Gastroesophageal sphincter (tissue), 4 donors: ENCODE data around the gene SPTLC3. TPM values are rescaled to one million over a fixed set of nuclear protein-coding genes. Genes with fewer than 3 reads are reported as not detected.

Experiments used
- ATAC-seq: fragments of 150-250 bp; one replicate; pipeline ENCODE4 v1.9.1; 2016; ENCODE audit warnings: mild to moderate bottlenecking, moderate library complexity
- H3K27ac ChIP-seq, 4 donors: fragments of 200-600 bp; sonication (generic) in 3 of 4; 1 replicate in 3 of 4; 2 replicates in 1 of 4; pipeline ENCODE4 v1.5.1; 2016 to 2019
- H3K27me3 ChIP-seq: fragments of 200-600 bp; sonication (generic); one replicate; pipeline ENCODE4 v1.5.1; 2019
- H3K36me3 ChIP-seq, 2 donors: fragments of 200-600 bp; sonication (generic); one replicate each; pipeline ENCODE4 v1.5.1; 2019; ENCODE audit warnings: control low read depth in 1 of 2
- H3K4me1 ChIP-seq, 3 donors: fragments of 200-600 bp; sonication (generic); 1 replicate in 2 of 3; 2 replicates in 1 of 3; pipeline ENCODE4 v1.5.1; 2016 to 2019; ENCODE audit warnings: control low read depth in 2 of 3
- H3K4me3 ChIP-seq, 2 donors: fragments of 200-600 bp; sonication (generic); one replicate each; pipeline ENCODE4 v1.5.1; 2019; ENCODE audit warnings: mild to moderate bottlenecking in 1 of 2, moderate library complexity in 1 of 2
- H3K9me3 ChIP-seq, 3 donors: fragments of 200-600 bp; sonication (generic); one replicate each; pipeline ENCODE4 v1.5.1; 2017 to 2019; ENCODE audit warnings: control low read depth in 2 of 3
- EP300 ChIP-seq: sonication (generic); formaldehyde crosslinking; IDR thresholded peaks from one replicate; pipeline ENCODE4 v1.6.1; 2017; ENCODE audit warnings: antibody characterized with exemption, mild to moderate bottlenecking
- POLR2A ChIP-seq, 2 donors: fragments of 450-650 bp; IDR thresholded peaks; one replicate each; pipeline ENCODE4 v1.6.1; 2017; ENCODE audit warnings: antibody characterized with exemption in 2 of 2, mild to moderate bottlenecking in 2 of 2, moderate library complexity in 1 of 2
- POLR2AphosphoS5 ChIP-seq: sonication (generic); formaldehyde crosslinking; IDR thresholded peaks from one replicate; pipeline ENCODE4 v1.6.1; 2017; ENCODE audit warnings: antibody characterized with exemption
- WGBS, 2 donors: methylation state at CpG; one replicate each; pipeline ENCODE4 v1.1.5; 2018; ENCODE audit warnings: low coverage in 1 of 2; 5-methylcytosine and 5-hydroxymethylcytosine counted together
- total RNA-seq, 4 donors: library from RNA; depleted of rRNA; stranded (reverse); fragments of >200 nt; gene quantifications; one replicate each; pipeline ENCODE4 v1.1.0, GENCODE V29; 2016
- TF ChIP-seq, protein P1 (sequence below), 4 experiments: fragments of 200-600 bp in 2 of 4; fragments of 450-650 bp in 2 of 4; sonication (generic) in 1 of 4; IDR thresholded peaks; one replicate each; pipeline ENCODE4 v1.5.1; 2017 to 2019; ENCODE audit warnings: antibody characterized with exemption in 4 of 4, mild to moderate bottlenecking in 2 of 4, moderate library complexity in 2 of 4

Gene SPTLC3
- total RNA-seq, 4 donors from 2014 or later, result 2.0 to 14.6 (median 5.3) TPM

- Histone ChIP-seq H3K4me3 (no peak overlapping the region), H3K27ac (no peak overlapping the region), H3K4me1 (no peaks in the 10 kb centered on the region), H3K36me3 (no peaks in the 10 kb centered on the region), H3K27me3 (no peaks in the 10 kb centered on the region), H3K9me3 (peaks cover 0 to 7% (median 0%) of the 10 kb centered on the region in 3 donors)
- ATAC-seq, result no peak
- TF ChIP-seq, protein P1, sequence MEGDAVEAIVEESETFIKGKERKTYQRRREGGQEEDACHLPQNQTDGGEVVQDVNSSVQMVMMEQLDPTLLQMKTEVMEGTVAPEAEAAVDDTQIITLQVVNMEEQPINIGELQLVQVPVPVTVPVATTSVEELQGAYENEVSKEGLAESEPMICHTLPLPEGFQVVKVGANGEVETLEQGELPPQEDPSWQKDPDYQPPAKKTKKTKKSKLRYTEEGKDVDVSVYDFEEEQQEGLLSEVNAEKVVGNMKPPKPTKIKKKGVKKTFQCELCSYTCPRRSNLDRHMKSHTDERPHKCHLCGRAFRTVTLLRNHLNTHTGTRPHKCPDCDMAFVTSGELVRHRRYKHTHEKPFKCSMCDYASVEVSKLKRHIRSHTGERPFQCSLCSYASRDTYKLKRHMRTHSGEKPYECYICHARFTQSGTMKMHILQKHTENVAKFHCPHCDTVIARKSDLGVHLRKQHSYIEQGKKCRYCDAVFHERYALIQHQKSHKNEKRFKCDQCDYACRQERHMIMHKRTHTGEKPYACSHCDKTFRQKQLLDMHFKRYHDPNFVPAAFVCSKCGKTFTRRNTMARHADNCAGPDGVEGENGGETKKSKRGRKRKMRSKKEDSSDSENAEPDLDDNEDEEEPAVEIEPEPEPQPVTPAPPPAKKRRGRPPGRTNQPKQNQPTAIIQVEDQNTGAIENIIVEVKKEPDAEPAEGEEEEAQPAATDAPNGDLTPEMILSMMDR (IDR thresholded peaks at IDR 0.05), result no peak
- TF ChIP-seq POLR2A (IDR thresholded peaks at IDR 0.05), result no peak
- no peak for TF ChIP-seq POLR2AphosphoS5
- no peak for TF ChIP-seq EP300
- 49 to 65% methylated on average over 2 of the region's 2 CpGs for WGBS, 2 donors
Observed at GRCh38 chr20:13062789-13063188, 54.0 kb downstream of the SPTLC3 start.

DNA sequence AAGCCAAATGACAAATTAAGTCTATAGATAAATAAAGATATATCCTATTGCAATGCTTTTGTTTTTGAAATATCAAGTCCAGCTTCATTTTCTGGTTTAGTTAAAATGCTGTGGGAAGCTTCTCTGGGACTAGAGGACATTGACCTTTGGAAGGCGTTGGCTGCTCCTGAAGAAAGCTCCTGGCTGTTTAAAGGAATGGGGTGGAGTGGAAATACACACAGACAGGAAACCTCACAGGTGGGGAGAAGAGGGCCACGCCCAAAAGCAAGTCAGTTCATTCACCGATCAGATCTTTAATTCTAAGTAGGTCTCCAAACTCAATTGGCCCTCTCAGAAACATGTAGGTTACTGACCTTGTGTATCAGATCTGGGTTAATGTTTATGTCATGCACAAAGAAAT, 59.6 kb downstream of the SPTLC3 start:
- peaks cover 0 to 8% of the 10 kb centered on the region in 2 donors for H3K36me3 ChIP-seq
- H3K27me3 ChIP-seq, result no peaks in the 10 kb centered on the region
- H3K27ac ChIP-seq, result no peak overlapping the region
- H3K4me3 ChIP-seq, result no peak overlapping the region
- H3K4me1 ChIP-seq, result no peaks in the 10 kb centered on the region
- no peak for ATAC-seq
- 78 to 90% methylated on average over 2 to 3 of the region's 3 CpGs for WGBS, 2 donors
- peaks cover 0 to 7% (median 0%) of the 10 kb centered on the region in 3 donors for H3K9me3 ChIP-seq
- TF ChIP-seq POLR2A (IDR thresholded peaks at IDR 0.05), result no peak
- TF ChIP-seq, protein P1 (IDR thresholded peaks at IDR 0.05), result no peak
- TF ChIP-seq POLR2AphosphoS5, result no peak
- no peak for TF ChIP-seq EP300

GRCh38 chr20:13081877-13082276, 73.1 kb downstream of the SPTLC3 start:
- no peaks in the 10 kb centered on the region for H3K4me1 ChIP-seq
- no peak overlapping the region for H3K27ac ChIP-seq
- peaks cover 0 to 3% of the 10 kb centered on the region in 2 donors for H3K36me3 ChIP-seq
- H3K27me3 ChIP-seq, result no peaks in the 10 kb centered on the region
- WGBS, 2 donors, result 57 to 91% methylated on average over 1 of the region's 1 CpG
- H3K9me3 ChIP-seq, result no peaks in the 10 kb centered on the region
- ATAC-seq, result no peak
- no peak overlapping the region for H3K4me3 ChIP-seq
- no peak for TF ChIP-seq POLR2A (IDR thresholded peaks at IDR 0.05)
- TF ChIP-seq POLR2AphosphoS5, result no peak
- TF ChIP-seq, protein P1 (IDR thresholded peaks at IDR 0.05), result no peak
- TF ChIP-seq EP300, result no peak

DNA sequence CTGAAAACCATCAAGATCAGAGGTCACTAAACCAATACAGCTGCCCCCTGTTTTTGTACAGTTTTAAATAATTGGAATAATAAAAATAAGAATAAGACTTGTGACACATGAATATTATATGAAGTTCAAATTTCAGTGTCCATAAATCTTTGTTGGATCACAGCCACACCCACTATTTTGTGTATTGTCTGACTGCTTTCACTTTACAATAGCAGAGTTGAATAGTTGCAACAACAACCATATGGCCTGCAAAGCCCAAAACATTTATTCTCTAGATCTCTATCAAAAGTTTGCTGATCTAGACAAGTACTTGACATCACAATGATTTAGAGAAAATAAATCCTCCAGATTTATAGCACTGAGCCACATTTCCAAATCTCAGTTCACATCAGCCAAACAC, 73.6 kb downstream of the SPTLC3 start:
- Histone ChIP-seq H3K9me3 (no peaks in the 10 kb centered on the region), H3K36me3 (peaks cover 0 to 3% of the 10 kb centered on the region in 2 donors), H3K4me1 (no peaks in the 10 kb centered on the region), H3K27ac (no peak overlapping the region), H3K27me3 (no peaks in the 10 kb centered on the region), H3K4me3 (no peak overlapping the region)
- TF ChIP-seq EP300, result no peak
- TF ChIP-seq, protein P1 (IDR thresholded peaks at IDR 0.05), result no peak
- ATAC-seq, result no peak

DNA sequence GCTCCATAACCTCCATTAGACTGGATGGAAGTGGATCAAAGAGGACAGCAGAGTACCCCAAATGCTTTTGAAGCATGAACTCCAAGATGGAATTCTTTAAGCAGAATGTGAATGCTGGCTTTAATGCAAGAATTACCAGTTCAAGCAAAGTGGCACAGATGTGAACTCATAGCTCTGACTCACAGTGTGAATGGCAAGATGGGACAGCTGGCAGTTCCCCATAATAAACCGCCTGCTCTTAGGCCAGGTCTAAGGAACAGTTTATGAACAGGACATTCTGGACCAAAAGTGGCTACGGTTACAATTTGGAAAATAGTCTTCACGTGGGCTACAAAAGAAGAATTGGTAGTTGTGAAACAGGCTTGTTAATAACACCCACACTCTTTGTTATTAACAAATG, 76.5 kb downstream of the SPTLC3 start:
- ATAC-seq, result no peak
- Histone ChIP-seq H3K4me1 (no peaks in the 10 kb centered on the region), H3K27me3 (no peaks in the 10 kb centered on the region), H3K9me3 (no peaks in the 10 kb centered on the region), H3K4me3 (no peak overlapping the region), H3K27ac (no peak overlapping the region), H3K36me3 (no peaks in the 10 kb centered on the region)
- no peak for TF ChIP-seq EP300
- TF ChIP-seq, protein P1 (IDR thresholded peaks at IDR 0.05), result no peak
- no peak for TF ChIP-seq POLR2A (IDR thresholded peaks at IDR 0.05)
- no peak for TF ChIP-seq POLR2AphosphoS5
- 86 to 100% methylated on average over 1 to 3 of the region's 3 CpGs for WGBS, 2 donors
